HepG2 (cell line): ENCODE data around the gene PELI2. TPM values are rescaled to one million over a fixed set of nuclear protein-coding genes. Genes with fewer than 3 reads are reported as not detected.

Source experiments
- ATAC-seq: fragments of 200-7000 bp; cut with Tn5 transposase; 3 replicates; pipeline ENCODE4 v1.9.1; 2020; ENCODE audit warnings: mild to moderate bottlenecking, moderate library complexity
- BruUV-seq: library from RNA; stranded (reverse); fragments of 400-500 nt; replicated peaks from 2 replicates; lab custom pipeline; 2021; lab: Mats Ljungman, UMichigan
- CTCF ChIA-PET: fragments of 300-600 bp; formaldehyde crosslinking; extraction: SDS; loops from one replicate; lab custom pipeline; 2021; ENCODE audit warnings: low total read pairs, inconsistent platforms, low intra/inter-chr PET ratio; lab: Yijun Ruan, JAX
- POLR2A ChIA-PET: fragments of 350-600 bp; sonication (Branson Sonifier 250); formaldehyde crosslinking; loops from one replicate; lab custom pipeline; 2020; ENCODE audit warnings: antibody characterized with exemption, inconsistent platforms; lab: Yijun Ruan, JAX
- DNase-seq: peaks from one replicate; pipeline ENCODE4 v3.0.0-alpha.2; 2015; ENCODE audit warnings: low spot score
- FAIRE-seq: peaks from 3 replicates; lab custom pipeline; 2011; peaks lifted over from hg19 to GRCh38; lab: Jason Lieb, UNC
- H2AFZ ChIP-seq: one replicate; pipeline ENCODE4 v1.6.1; 2011; ENCODE audit warnings: low read length, inconsistent platforms
- H3K27ac ChIP-seq: fragments of 300-600 bp; 3 replicates; pipeline ENCODE4 v1.8.0; 2011; ENCODE audit warnings: mixed run types, mild to moderate bottlenecking, mixed read lengths, low read length, inconsistent platforms; ENCODE audit not compliant: insufficient read depth; ENCODE audit errors: extremely low read length
- H3K27me3 ChIP-seq, 2 experiments: fragments of 200-600 bp in 1 of 2; 2 replicates in 1 of 2; 3 replicates in 1 of 2; pipeline versions ENCODE4 v1.6.0 to v1.8.0; 2011; ENCODE audit warnings: low read length in 2 of 2, mild to moderate bottlenecking in 2 of 2, moderate library complexity in 2 of 2, inconsistent platforms in 1 of 2; ENCODE audit not compliant: insufficient read depth in 2 of 2, control insufficient read depth in 1 of 2
- H3K36me3 ChIP-seq, 2 experiments: fragments of 200-600 bp in 1 of 2; replicated peaks in 1 of 2; 2 replicates in 1 of 2; 3 replicates in 1 of 2; pipeline versions ENCODE4 v1.5.1 to v1.8.0; 2011; ENCODE audit warnings: low read length in 2 of 2, inconsistent platforms in 1 of 2; ENCODE audit not compliant: insufficient read depth in 2 of 2, control insufficient read depth in 1 of 2
- H3K4me1 ChIP-seq: 2 replicates; pipeline ENCODE4 v1.5.1; 2012; ENCODE audit warnings: low read length, inconsistent platforms; ENCODE audit not compliant: insufficient read depth
- H3K4me2 ChIP-seq: 2 replicates; pipeline ENCODE4 v1.6.0; 2011; ENCODE audit warnings: low read depth, low read length, inconsistent platforms
- H3K4me3 ChIP-seq, 3 experiments: fragments of 200-600 bp in 1 of 3; sonication (generic), shearing (Covaris generic) in 1 of 3; replicated peaks in 1 of 3; 2 replicates each; pipeline ENCODE4 v1.5.1; 2011 to 2016; ENCODE audit warnings: low read length in 3 of 3, inconsistent platforms in 2 of 3, low read depth in 2 of 3, mild to moderate bottlenecking in 2 of 3, control low read depth in 1 of 3, mixed read lengths in 1 of 3; ENCODE audit not compliant: insufficient read depth in 1 of 3
- H3K79me2 ChIP-seq: one replicate; pipeline ENCODE4 v1.6.1; 2011; ENCODE audit warnings: low read length, inconsistent platforms; ENCODE audit not compliant: insufficient read depth
- H3K9ac ChIP-seq: 2 replicates; pipeline ENCODE4 v1.6.0; 2011; ENCODE audit warnings: mild to moderate bottlenecking, low read depth, low read length, inconsistent platforms; ENCODE audit not compliant: insufficient read depth
- H3K9me3 ChIP-seq: 2 replicates; pipeline ENCODE4 v1.5.1; 2012; ENCODE audit warnings: mild to moderate bottlenecking, low read length
- H4K20me1 ChIP-seq: 2 replicates; pipeline ENCODE4 v1.6.0; 2011; ENCODE audit warnings: inconsistent platforms, mild to moderate bottlenecking, low read length, moderate library complexity; ENCODE audit not compliant: insufficient read depth
- MTA3 ChIP-seq: sonication (generic); formaldehyde crosslinking; IDR thresholded peaks from 2 replicates; pipeline ENCODE4 v1.4.0; 2020; ENCODE audit warnings: missing genetic modification reagents
- SMAD1 ChIP-seq: sonication (generic); formaldehyde crosslinking; IDR thresholded peaks from 2 replicates; pipeline ENCODE4 v1.4.0; 2020; ENCODE audit warnings: missing genetic modification reagents, low read depth, mild to moderate bottlenecking, borderline replicate concordance
- TIGD3 ChIP-seq: sonication (generic); formaldehyde crosslinking; IDR thresholded peaks from 2 replicates; pipeline ENCODE4 v1.5.1; 2020; ENCODE audit warnings: mild to moderate bottlenecking, missing genetic modification reagents, borderline replicate concordance
- ZNF761 ChIP-seq: sonication (generic); formaldehyde crosslinking; conservative IDR thresholded peaks from 2 replicates; pipeline ENCODE4 v1.4.0; 2020; ENCODE audit warnings: mild to moderate bottlenecking, missing genetic modification reagents
- ZSCAN20 ChIP-seq: sonication (generic); formaldehyde crosslinking; IDR thresholded peaks from 2 replicates; pipeline ENCODE4 v1.4.0; 2020; ENCODE audit warnings: missing genetic modification reagents, mild to moderate bottlenecking, borderline replicate concordance
- ZSCAN31 ChIP-seq: sonication (generic); formaldehyde crosslinking; IDR thresholded peaks from 2 replicates; pipeline ENCODE4 v1.5.0; 2020; ENCODE audit warnings: low read depth, mild to moderate bottlenecking, missing genetic modification reagents
- ZSCAN9 ChIP-seq: IDR thresholded peaks from 2 replicates; pipeline ENCODE4 v1.6.1; 2016; ENCODE audit warnings: borderline replicate concordance
- WGBS: methylation state at CpG from one replicate; pipeline ENCODE4 v1.1.6; 2017; ENCODE audit warnings: low lambda C conversion rate; 5-methylcytosine and 5-hydroxymethylcytosine counted together
- in situ Hi-C: cut with HindIII; loops from 2 replicates; pipeline ENCODE4 v1.10.0; 2017; ENCODE audit warnings: low pct_unique_long_range_greater_than_20kb; ENCODE audit not compliant: extremely low pct_ligation_motif_present
- intact Hi-C: fragments of 100-400 bp; cut with micrococcal nuclease; formaldehyde crosslinking; loops from one replicate; pipeline ENCODE4 v1.10.0; 2022; ENCODE audit not compliant: unreplicated experiment
- polyA plus RNA-seq, 8 experiments: library from polyadenylated mRNA; depleted of rRNA in 3 of 8; stranded (reverse) in 7 of 8; unstranded in 1 of 8; fragments of >200 nt; fragmentation: Illumina TruSeq in 4 of 8; extraction: Trizol in 4 of 8; gene quantifications; 2 replicates each; pipeline versions ENCODE4 v1.2.1 to v1.2.3, GENCODE V29; 2011 to 2016; ENCODE audit warnings: low read depth in 4 of 8, missing spikeins in 1 of 8, mixed read lengths in 1 of 8; ENCODE audit not compliant: insufficient read depth in 1 of 8
- total RNA-seq, 5 experiments: library from RNA; depleted of rRNA; stranded (reverse); fragments of >200 nt; fragmentation: Illumina TruSeq; extraction: Trizol; gene quantifications; 2 replicates each; pipeline ENCODE4 v1.2.3, GENCODE V29; 2016; ENCODE audit warnings: low read depth in 1 of 5

The PELI2 gene
- total and polyA plus RNA-seq, 2 of the 13 experiments (the other 11 are each of a cell fraction or from before 2014, with no cell fraction given), result 0.07 TPM; not detected in 1

- H3K9me3 ChIP-seq, result no peaks in the 10 kb centered on the region
- no peaks in the 10 kb centered on the region for H3K4me1 ChIP-seq
- DNase-seq, result no peak
- H4K20me1 ChIP-seq, result no peaks in the 10 kb centered on the region
- WGBS, result 0% methylated on average over 2 of the region's 2 CpGs
- no peak overlapping the region for H2AFZ ChIP-seq
- H3K79me2 ChIP-seq, result no peaks in the 10 kb centered on the region
- no TSS peak for BruUV-seq
- no peak overlapping the region for H3K9ac ChIP-seq
- ChIA-PET CTCF (no interaction called here), POLR2A (no interaction called here)
- TF ChIP-seq ZSCAN9 (CRISPR knock-in tag) (no peak), SMAD1 (CRISPR knock-in tag) (no peak), ZSCAN20 (CRISPR knock-in tag) (no peak), ZNF761 (CRISPR knock-in tag) (no peak)
- TF ChIP-seq, all 625 proteins: peak for 0
- H3K4me3 ChIP-seq, result no peak overlapping the region
- in situ Hi-C loops, result no loop called here
- ATAC-seq (no peak), FAIRE-seq (no peak)
- no peaks in the 10 kb centered on the region for H3K36me3 ChIP-seq
- H3K27ac ChIP-seq, result no peak overlapping the region
- intact Hi-C loops, result no loop called here
- H3K27me3 ChIP-seq, result peaks cover 0 to 4% of the 10 kb centered on the region in 2 experiments; a peak in 1 of 5 replicates
- no peak overlapping the region for H3K4me2 ChIP-seq
Observed at GRCh38 chr14:56268039-56268438, 149.8 kb downstream of the PELI2 start.

DNA sequence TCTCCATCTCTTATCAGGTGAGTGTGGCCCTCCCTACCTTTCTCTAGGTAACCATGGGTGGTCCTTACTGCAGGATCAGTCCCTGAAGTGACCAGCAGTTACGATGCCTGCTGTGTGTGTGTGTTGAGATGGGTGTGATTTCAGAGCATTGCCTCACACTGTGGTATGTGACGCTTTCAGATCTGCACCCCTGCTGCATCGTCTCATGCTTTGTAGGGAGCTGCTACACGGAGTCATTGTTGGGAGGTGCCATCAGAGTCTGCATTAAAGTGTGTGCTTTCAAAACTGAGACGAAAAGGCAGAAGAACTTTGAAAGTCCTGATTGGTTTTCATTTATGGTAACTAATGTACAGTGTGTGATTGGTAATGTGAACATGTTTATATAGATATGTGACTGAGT, 150.5 kb downstream of the PELI2 start:
- H3K79me2 ChIP-seq, result no peaks in the 10 kb centered on the region
- no peaks in the 10 kb centered on the region for H3K4me1 ChIP-seq
- no TSS peak for BruUV-seq
- H3K4me3 ChIP-seq, result no peak overlapping the region
- H3K4me2 ChIP-seq, result no peak overlapping the region
- no peaks in the 10 kb centered on the region for H3K36me3 ChIP-seq
- CTCF ChIA-PET, result no interaction called here
- in situ Hi-C loops, result no loop called here
- DNase-seq, result no peak
- H4K20me1 ChIP-seq, result no peaks in the 10 kb centered on the region
- peaks cover 0 to 4% of the 10 kb centered on the region in 2 experiments; a peak in 1 of 5 replicates for H3K27me3 ChIP-seq
- FAIRE-seq, result no peak
- ATAC-seq, result no peak
- no peak overlapping the region for H3K27ac ChIP-seq
- 0% methylated on average over 3 of the region's 5 CpGs for WGBS
- no peaks in the 10 kb centered on the region for H3K9me3 ChIP-seq
- POLR2A ChIA-PET, result no interaction called here
- no peak for TF ChIP-seq MTA3 (CRISPR knock-in tag)
- no peak for TF ChIP-seq ZSCAN31 (CRISPR knock-in tag)
- no peak for TF ChIP-seq TIGD3 (CRISPR knock-in tag)
- TF ChIP-seq, all 625 proteins: peak for 0
- H2AFZ ChIP-seq, result no peak overlapping the region
- no peak overlapping the region for H3K9ac ChIP-seq
- intact Hi-C loops, result no loop called here
